ENCODE results near the gene HEPHL1.
A peak's percentile ranks its signal among the peaks of the same experiment; 100 is the strongest.
"Not testable (repeated sequence)": the region's sequence is repeated elsewhere in the genome, so short reads cannot be mapped to it uniquely, and the experiment has no call there.

Gene HEPHL1, protein sequence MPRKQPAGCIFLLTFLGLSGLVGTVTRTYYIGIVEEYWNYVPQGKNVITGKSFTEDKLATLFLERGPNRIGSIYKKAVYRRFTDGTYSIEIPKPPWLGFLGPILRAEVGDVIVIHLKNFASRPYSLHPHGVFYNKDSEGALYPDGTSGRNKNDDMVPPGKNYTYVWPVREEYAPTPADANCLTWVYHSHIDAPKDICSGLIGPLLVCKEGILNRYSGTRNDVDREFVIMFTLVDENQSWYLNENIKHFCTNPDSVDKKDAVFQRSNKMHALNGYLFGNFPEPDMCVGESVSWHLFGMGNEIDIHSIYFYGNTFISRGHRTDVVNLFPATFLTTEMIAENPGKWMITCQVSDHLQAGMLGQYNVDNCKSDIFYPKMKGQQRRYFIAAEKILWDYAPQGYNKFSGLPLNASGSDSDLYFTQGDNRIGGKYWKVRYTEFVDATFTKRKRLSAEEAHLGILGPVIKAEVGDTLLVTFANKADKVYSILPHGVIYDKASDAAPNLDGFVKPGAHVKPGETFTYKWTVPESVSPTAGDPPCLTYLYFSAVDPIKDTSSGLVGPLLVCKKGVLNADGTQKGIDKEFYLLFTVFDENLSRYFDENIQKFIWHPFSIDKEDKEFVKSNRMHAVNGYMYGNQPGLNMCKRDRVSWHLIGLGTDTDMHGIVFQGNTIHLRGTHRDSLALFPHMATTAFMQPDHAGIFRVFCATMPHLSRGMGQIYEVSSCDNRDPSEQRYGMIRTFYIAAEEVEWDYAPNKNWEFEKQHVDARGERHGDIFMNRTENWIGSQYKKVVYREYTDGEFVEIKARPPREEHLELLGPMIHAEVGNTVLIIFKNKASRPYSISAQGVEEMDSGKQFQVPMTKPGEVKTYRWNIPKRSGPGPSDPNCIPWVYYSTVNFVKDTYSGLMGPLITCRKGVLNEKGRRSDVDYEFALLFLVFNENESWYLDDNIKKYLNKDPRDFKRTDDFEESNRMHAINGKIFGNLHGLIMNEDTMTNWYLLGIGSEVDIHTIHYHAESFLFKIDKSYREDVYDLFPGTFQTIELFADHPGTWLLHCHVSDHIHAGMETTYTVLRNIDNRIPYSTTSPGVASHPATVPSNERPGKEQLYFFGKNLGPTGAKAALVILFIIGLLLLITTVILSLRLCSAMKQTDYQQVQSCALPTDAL

DNA sequence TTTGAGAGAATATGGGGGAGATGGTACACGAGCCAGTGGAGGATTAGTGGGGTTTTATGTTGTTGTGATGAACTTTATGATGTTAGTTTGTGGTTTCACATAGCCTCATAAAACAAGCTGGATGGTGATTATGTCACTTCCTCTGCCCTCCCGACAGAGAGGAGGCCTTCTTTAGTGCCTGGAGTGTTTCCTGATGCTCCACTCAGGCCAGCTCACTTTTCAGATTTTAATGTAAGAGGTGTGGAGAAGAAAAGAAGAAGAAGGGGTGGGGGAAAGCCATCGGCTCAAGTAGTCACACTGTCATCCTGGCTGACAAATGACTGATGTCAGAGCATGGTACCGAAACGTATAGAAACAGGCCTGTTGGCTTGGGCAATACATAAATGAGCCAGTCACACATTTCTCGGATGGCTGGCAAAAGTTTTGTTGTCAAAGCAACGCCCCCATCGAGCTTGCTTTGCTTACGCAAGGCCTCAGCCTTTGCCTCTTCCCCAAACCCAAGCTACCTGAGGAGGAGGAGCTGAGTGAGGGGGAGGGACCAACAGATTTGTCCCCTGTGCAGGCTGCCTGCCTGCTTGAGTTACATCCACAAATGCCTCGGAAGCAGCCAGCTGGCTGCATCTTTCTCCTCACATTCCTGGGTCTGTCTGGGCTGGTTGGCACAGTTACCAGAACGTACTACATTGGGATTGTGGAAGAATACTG is at the start of gene HEPHL1:
HEPHL1 (plus strand) TSS at position 578 of the 705 bp plus-strand sequence; CDS start at position 593, 15 bp downstream.
- DNase-seq = no peak

DNA sequence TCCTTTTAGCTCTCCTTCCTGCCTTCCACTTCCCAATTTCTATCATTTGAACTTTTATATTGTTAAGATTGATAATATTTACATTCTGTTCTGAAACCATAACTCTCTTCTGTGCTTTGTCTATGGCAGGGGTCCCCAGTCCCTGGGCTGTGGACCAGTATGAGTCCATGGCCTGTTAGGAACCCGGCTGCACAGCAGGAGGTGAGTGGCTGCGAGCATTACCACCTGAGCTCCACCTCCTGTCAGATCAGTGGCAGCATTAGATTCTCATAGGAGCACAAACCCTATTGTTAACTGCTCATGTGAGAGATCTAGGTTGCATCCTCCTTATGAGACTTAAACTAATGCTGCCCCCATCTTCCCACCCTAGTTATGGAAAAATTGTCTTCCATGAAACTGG is 48.4 kb upstream of the HEPHL1 start:
- DNase-seq = no peak

DNA sequence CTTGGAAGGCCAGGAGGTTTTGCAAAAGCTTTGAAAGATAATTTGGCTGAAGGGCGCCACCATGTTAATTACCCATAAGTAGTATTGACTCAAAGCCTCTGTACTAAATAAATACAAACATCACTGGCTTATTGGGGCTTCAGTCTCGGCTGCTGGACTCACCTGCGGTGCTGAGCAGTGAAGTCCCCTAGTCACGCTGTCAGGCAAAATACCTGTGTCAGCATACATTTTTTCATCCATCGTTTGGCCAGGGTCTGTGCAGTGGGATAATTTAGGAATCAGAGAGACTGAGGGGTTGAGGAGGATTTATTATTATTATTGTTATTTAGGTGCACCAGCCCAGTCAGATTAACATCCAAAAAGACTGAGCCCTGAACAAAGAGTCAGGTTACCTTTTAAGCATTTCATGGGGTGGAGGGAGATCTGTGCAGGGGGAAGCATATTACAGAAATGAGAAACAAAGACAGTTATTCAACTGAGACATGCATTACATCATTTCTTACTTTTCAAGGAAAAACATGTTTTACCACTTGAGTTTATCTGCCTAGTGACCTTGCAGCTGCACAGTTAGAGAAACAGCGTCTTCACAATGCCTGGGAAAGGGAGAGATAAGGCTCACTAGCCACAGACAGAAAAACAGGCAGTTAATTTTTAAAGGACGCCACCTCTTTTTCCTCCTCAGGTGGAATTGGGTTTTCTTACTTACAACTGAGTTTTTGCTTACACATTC is 47.7 kb upstream of the HEPHL1 start:
- not testable (repeated sequence) for DNase-seq

DNA sequence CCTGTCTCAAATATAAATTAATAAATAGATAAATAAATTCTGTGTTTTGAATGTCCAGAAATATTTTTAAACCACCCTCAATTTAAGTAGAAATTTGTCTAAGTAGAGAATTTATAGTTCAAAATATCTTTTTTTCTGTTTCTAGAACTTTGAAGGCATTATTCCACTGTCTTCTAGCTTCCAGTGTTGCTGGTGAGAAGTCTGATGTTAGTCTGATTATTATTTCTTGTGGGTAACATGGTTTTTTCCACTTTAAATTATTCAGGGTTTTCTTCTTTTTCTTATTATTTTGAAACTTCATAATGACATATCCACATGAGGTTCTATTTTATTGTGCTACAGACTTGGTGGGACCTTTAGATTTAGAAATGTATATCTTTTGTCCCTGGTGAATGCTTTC is 46.4 kb upstream of the HEPHL1 start:
- DNase-seq = no peak

DNA sequence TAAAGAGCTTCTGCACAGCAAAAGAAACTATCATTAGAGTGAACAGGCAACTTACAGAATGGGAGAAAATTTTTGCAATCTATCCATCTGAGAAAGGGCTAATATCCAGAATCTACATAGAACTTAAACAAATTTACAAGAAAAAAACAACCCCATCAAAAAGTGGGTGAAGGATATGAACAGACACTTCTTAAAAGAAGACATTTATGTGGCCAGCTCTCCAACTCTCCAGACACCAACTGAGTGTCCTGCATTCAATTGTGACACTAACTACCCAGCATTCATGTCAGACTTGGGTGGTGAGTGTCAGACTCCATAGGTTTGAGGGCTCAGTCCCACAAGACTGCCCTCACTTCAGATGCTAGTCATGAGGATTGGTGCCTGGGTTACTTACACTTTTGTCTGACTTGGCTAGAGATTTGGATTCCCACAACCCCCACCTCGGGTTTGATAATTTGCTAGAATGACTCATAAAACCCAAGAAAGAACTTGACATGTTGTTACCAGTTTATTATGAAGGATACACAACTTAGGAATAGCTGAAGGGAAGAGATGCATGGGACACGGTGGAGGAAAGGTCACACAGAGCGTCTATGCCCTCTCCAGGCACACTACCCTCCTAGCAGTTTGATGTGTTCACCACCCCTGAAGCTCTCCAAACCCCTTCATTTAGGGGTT is 44.4 kb upstream of the HEPHL1 start:
- DNase-seq = not testable (repeated sequence)

DNA sequence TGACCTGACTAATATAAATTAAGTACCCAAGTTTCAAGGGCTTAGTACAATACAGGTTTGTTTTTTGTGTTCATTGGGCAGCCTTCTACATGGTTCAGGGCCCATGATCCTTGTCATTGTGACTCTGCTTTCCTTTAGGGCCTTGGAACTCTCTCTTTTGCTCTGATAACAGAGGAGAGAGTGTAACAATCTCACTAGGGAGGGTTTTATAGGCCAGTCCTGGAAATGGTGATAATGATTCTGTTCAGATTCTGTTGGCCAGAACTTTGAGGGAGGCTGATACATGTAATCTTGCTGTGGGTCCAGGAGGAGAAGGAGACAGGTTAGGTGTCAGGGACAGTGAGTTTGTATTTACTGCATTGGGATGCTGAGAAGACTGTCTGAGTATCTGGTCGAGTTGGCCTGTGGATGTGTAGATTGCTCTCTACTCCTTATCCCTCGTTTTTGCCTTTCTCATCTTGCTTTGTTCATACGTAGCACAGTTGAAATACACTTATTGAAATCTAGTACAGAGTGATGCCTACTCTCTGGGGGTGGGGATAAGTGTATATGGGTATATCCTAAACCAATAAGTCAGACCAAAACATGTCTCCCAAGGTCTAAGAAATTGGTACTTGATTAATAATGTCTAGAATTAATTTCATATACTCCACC is 37.5 kb upstream of the HEPHL1 start:
- no peak for DNase-seq

DNA sequence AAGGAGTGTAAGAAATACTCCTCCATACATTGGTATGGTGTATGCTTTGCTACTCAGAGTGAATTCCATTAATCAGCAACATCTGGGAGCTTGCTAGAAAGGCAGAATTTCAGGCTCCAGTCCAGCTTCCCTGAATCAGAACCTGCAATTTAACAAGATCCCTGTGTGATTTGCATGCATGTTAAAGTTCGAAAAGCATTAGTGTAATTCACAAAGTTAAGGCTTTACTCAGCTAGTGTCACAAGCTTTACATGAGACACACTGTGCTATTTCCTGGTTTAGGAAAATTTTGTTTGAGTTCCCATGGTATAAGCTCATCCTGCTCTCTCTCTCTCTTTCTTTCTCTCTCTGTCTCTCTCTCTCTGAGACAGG is 37.0 kb upstream of the HEPHL1 start:
- no peak for DNase-seq

DNA sequence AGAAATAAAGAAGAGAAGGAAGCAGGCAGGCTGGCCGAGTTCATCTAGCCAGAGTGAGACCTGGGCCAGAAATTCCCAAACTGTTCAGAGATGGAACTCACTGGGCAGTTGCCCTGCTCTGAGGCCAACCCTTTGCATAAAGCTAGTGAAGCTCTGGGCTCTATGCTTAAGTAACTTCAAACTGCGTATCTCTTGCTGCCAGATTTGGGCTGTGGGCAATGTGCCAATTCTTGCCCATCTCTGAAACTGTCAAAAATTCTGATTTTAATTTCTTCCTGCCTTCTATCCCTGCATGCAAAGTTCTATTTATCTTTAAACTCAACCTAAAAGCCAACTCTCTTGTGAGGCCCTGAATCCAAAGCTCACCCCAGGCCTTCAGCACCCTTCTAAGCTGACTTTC is 36.2 kb upstream of the HEPHL1 start:
- DNase-seq = no peak

DNA sequence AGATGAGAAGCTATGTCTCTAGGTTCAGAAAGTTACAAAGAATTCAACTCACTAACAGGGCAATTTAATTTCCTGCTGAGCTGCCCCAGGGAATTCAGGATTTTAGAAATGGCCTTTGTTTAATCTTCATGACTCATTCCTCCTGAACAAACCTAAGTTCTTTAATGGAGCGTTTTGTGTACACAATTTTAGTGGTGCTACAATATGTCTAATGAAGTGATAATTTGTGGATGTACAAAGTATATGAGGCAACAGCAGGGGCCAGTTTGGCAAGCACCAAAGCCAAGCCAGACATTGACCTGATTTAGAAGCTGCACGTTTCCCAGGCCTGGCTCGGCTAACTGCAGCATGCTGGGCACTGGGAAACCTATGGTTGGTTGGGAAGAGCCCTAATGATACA is 34.4 kb upstream of the HEPHL1 start:
- peak; percentile 10 for DNase-seq

DNA sequence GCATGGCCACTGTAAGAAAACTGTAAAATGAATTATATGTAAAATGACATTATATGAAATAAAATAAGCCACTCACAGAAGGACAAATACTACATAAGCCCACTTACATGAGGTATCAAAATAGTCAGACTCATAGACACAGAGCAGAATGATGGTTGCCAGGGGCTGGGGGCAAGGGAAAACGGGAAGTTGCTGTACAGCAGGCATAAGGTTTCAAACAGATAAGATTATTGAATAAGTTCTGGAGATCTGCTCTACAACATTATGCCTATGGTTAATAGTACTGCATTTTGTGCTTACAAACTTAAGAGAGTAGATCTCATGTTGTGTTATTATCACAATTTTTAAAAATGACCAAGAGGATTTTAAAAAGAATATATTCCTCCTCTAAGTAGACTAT is 32.7 kb upstream of the HEPHL1 start:
- no peak for DNase-seq

DNA sequence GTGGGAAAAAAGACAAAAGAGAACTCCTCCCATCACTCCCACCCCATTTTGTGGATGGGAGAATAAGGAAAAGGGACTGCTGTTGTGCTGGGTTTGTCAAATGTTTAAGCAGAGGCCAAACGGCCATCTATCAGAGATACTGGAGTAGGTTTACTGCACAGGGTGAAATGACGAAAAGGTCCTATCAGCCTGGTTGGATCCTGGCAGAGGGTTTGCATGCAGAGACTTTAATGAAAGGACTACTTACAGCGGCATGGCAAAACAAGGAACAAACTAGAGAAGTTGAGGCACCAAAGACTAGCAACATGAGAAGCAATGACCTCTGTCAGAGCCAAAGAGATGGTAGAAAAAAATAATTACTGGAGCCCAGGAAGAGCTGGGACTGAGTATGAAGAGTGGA is 32.2 kb upstream of the HEPHL1 start:
- no peak for DNase-seq

DNA sequence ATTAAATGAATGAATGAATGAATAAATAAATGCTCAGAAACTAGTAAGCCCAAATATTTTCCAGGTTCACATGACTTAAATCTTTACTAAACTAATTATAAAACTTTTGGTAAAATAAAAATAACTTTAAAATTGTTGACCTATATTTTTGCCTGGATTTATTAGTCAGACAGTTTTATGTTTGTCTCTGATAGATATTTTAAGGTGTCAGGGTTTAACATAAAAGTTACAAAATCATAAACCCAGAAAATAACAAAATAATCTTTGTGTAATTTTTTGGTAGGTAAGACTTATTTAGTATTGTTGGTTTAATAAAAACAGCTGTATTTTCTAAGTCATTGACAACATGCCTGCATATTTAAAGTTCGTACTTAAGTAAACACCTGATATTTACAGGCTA is 27.4 kb upstream of the HEPHL1 start:
- no peak for DNase-seq

DNA sequence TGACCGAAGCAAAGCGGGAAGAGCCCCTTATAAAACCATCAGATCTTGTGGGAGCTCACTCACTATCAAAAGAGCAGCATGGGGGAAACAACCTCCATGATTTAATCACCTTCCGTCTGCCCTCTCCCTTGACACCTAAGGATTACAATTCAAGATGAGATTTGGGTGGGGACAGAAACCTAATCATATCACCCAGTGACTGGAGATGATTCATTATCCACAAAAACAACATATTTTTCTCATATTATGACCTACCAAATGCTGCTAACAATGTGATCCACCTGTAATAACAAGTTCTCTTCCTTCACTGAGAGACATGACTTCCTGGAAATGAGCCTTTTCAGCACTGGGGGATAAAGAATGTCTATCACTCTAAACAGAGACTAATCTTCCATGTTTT is 23.4 kb upstream of the HEPHL1 start:
- no peak for DNase-seq

DNA sequence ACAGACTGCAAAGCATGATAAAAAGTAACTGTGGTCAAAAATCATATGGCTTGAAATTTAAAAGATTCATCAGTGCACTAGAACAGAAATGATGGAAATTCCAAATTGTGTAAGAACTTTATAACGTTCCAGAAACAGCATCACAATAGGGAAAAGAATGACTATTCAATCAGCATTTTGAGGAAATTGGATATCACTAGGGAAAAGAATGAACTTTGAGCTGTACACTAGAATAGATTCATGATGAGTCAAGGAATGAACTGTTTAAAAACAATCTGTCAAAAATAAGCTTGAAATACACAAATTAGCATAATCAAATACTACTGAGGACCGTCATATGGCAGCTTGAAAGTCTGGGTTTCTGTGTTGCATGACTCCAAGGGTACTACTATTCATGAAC is 20.5 kb upstream of the HEPHL1 start:
- DNase-seq = no peak

DNA sequence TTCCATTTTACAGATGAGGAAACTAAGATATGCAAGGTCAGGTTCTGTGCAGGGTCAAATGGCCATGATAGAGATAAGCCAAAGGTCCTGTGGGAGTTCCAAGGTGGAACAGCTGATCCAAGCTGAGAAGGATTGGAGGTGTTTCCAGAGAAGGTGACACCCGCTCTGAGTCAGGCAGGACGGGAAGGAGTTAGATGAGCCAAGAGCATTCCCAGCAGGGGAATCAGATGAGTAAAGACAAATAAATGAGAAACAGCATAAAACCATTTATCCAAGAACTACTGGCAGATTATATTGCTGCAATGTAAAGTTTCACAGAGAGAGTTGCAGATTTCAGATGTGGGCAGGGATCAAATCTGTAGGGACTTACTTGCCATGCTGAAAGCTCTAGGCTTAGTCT is 18.9 kb upstream of the HEPHL1 start:
- no peak for DNase-seq

DNA sequence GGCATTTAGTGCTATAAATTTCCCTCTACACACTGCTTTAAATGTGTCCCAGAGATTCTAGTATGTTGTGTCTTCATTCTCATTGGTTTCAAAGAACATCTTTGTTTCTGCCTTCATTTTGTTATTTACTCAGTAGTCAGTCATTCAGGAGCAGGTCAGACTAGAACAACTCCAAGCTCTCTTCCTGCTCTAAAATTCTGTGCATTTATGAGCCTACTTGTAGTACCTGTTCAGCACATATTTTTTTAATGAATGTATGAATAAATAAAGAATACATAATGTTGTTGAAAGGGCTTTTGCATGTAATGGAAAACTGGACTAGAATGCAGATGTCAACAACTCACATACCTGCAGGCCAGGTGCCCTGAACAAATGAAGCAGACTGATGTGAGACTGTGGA is 13.7 kb upstream of the HEPHL1 start:
- DNase-seq = no peak

DNA sequence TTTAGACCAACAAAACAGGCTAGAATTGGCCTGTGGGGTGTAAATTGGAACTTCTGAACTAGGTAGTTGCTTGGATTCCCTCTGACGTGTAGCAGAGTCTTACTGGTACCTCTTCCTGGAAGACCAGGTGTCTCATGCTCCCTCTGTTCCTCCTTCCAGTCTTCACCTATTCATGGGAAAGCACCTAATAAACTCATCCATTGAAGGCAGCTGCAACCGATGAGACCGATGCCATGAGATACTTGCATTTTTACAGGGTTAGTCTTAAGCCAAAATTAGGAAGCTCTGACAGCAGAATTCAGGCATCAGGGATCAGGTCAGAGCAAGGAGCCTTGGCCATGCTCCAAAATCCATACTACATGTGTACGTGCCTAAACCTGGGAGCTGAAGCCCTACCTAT is 13.2 kb upstream of the HEPHL1 start:
- DNase-seq = no peak

DNA sequence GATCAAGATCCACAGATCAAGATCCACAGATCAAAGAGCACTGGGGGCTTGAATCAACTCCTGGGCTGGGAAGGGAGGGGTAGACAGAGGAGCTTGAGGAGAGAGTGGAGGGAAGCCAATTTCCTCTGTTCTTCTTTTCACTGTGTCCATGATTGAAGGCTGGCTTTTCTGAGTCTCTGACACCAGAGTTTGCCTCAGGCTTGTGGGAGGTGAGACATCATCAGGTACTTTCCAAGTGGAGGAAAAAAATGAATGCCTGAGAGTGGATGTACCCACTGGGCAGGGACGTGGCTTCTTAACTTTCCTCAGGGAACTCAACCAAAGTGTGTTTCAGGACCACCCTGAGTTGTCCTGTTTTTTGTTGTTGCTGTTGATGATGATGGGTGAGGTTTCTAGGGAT is 11.0 kb upstream of the HEPHL1 start:
- DNase-seq = no peak

DNA sequence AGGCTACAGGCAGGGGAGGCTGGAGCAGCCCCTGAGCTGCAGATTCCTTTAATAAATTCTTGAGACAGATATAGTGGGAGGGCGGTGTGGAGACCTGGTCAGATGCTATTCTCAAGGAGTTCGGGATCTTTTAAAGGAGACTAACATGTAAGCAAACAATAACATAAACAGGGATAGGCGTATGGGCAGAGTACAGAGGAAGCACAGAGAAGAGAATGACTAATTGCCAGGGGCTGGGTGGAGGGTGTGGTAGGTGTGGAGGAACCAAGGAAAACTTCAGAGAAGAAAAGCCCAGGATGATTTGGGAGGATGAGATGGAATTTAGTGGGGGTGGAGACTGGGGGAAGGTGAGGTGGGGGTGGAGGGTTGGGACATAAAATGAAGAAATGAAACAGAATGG is 9.7 kb upstream of the HEPHL1 start:
- no peak for DNase-seq

DNA sequence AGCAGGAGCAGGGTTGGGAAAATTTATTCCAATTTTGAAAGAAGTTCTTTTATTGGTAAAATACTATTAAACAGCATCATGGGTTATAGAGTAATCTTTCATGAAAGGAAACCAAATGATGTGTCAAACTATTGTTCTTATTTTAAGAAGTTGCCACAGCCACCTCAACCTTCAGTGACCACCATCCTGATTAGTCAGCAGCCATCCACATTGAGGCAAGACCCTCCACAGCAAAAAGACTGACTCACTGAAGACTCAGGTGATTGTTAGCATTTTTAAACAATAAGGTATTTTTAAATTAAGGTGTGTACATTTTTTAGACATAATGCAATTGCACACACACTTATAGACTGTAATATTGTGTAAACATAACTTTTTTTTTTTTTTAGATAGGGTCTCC is 3.7 kb upstream of the HEPHL1 start:
- DNase-seq = no peak

DNA sequence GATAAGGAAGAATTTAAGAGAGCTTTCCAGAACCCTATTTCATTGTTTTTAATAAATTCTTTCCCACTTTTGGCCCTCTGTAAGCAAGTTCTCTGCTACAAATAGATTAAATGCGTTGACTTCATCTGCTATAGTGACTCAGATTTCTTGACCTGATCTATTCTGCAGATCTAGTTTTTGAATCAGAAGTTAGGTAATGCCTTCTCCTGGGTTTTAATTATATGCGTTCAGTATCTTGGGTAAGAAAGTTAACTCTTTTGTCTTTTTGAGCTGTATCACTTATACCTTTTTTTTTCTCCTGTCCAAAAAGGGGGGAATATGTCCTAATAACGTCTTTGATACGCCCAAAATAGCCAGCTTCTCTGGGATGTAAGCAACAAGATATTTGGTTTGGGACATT is 2.4 kb upstream of the HEPHL1 start:
- no peak for DNase-seq

Measured in NCI-H2029 treated with DMSO at 0.1 percent for 48 hours (cell line).